GM12864 (cell line): ENCODE measurements around the gene ZNF512B.
A peak's percentile ranks its signal among the peaks of the same experiment; 100 is the strongest.

Source experiments
- DNase-seq: peaks from one replicate; pipeline ENCODE4 v3.0.0-alpha.2; 2011; ENCODE audit warnings: low read depth
- H3K4me3 ChIP-seq: 2 replicates; pipeline ENCODE4 v1.5.1; 2011; ENCODE audit warnings: mild to moderate bottlenecking, low read depth, low read length, control low read depth
- CTCF ChIP-seq: IDR thresholded peaks from 2 replicates; pipeline ENCODE4 v1.5.1; 2011; ENCODE audit warnings: low read depth, mild to moderate bottlenecking, moderate library complexity, low read length, control low read depth, inconsistent platforms; ENCODE audit errors: missing control alignments

ZNF512B gene

DNA sequence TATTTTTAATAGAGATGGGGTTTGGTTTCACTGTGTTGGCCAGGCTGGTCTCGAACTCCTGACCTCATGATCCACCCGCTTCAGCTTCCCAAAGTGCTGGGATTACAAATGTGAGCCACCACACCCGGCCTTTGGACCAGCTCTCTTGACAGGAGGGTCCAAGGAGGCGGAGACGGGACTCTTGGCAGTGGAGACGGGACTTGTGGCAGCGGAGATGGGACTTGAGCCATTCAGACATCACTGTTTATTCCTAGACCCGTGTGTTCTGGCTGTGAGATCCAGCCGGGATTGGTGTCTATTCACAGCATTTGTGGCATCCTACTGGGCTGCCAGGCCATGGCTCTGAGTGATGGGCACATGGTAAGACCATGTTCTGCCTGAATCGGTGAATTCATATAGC lies 36.8 kb upstream of the ZNF512B start:
- no peak for TF ChIP-seq CTCF
- H3K4me3 ChIP-seq: no peak overlapping the region
- DNase-seq: no peak

DNA sequence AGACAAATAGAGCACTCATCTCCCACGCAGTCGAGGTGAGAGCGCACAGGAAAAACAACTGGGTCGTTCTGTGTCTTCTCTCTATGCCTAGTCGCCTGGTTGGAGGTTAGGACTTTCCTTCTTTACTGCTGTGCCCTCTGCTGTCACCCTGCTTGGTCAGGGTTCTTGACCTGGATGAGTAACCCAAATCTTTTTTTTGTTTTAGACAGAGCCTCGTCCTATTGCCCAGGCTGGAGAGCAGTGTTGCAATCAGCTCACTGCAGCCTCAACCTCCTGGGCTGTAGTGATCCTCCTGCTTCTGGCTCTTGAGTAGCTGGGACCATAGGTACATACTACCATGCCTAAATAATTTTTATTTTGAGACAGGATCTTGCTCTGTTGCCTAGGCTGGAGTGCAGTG lies 35.7 kb upstream of the ZNF512B start:
- no peak overlapping the region for H3K4me3 ChIP-seq
- no peak for DNase-seq

DNA sequence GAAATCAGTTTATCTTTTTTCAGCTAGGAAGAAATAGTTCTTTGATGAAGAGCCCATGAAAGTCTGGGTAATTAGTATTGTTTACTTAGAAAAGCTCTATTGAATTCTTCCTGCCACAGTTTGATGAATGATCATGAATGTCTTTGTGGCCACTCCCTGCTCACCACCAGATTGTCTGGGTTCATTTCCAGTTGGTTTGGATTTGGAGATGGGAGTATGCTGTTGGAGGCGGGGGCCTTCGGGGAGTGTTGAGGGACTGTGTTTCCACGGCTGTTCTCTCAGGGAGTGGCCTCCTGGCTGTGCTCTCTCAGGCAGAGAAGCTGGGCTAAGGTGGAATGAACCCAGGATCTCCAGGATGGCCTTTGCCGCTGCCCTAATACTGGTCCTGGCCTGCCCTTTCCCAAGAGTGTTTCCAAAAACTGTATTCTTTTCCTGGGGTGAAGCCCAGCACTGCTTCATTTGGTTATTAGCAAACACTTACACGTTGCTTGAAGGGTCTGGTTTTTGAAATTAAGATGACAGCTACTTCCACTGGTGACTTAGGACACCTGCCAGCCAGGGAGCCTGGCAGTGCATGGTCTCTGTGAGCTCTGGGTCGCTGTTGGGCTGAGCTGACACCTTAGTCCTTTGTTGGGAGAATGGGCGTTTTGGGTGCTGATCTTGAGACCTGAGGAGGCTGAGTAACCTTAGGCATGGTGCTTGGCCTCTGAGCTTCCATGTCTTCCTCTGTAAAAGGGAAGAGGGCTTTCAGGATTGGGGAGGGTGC lies 34.4 kb upstream of the ZNF512B start:
- no peak for DNase-seq
- no peak overlapping the region for H3K4me3 ChIP-seq
- TF ChIP-seq CTCF: no peak

More for the DNA sequence above, 35.7 kb upstream of the ZNF512B start:
- TF ChIP-seq CTCF: no peak

DNA sequence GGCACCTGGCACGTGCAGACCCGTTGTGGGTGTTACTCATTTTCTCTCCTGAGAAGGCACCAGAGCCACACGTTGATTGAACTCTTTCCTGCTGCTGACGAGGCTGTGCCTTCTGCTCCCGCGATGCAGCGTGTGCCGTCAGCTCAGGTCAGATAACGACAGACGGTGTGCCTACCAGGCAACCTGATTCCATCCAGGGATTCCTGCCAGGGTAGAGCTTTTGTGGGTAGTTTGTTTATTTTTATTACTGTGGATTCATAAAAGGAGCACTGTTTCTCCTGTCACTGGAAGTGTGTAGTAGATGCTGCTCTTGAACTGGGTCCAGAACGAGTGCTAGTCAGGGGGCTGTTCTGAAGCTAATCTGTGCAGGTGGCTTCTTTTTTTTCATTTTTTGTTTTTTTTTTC lies 31.9 kb upstream of the ZNF512B start:
- H3K4me3 ChIP-seq: no peak overlapping the region
- DNase-seq: no peak
- TF ChIP-seq CTCF: no peak

GRCh38 chr20:64000906-64001305 lies 31.2 kb upstream of the ZNF512B start:
- no peak overlapping the region for H3K4me3 ChIP-seq
- no peak for TF ChIP-seq CTCF
- no peak for DNase-seq

DNA sequence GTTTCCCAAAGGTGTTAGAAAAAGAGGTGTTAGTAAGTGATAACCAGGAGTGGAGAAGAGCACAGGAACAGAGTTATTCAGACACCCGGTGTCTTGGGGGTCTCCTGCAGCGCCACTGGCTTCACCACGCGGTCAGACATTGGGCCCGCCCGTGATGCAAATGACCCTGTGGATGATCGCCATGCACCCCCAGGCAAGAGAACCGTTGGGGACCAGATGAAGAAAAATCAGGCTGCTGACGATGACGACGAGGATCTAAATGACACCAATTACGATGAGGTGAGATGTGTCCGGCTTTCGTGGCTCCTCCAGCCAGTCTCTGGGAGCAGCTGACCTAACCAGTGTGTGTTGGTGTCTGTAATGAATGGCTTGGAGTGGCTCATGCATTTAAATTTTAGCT lies 13.2 kb upstream of the ZNF512B start:
- DNase-seq: no peak
- TF ChIP-seq CTCF: no peak
- no peak overlapping the region for H3K4me3 ChIP-seq

- peak; percentile 93 for TF ChIP-seq CTCF
- H3K4me3 ChIP-seq: peak within 1 kb of the TSS; percentile 83
- peak; percentile 91 for DNase-seq
Observed at GRCh38 chr20:63980806-63981728, 11.3 kb upstream of the ZNF512B start, which contains the start of gene PRPF6. PRPF6 (plus strand) TSS chr20:63981132; CDS start chr20:63981246, 114 bp downstream.
